ENCODE data around the gene IP6K1.

Gene IP6K1

GRCh38 chr3:49721596-49721895, 64.8 kb downstream of the IP6K1 start:
- no peak for DNase-seq
- Histone ChIP-seq H3K9me3 (no peaks in the 10 kb centered on the region), H3K4me3 (ENCODE audit: low read depth, low read length) (no peak overlapping the region), H3K27me3 (no peaks in the 10 kb centered on the region), H3K36me3 (no peaks in the 10 kb centered on the region; the same call in 1 of the 2 replicates), H3K4me1 (no peaks in the 10 kb centered on the region)
- TF ChIP-seq, protein P1, sequence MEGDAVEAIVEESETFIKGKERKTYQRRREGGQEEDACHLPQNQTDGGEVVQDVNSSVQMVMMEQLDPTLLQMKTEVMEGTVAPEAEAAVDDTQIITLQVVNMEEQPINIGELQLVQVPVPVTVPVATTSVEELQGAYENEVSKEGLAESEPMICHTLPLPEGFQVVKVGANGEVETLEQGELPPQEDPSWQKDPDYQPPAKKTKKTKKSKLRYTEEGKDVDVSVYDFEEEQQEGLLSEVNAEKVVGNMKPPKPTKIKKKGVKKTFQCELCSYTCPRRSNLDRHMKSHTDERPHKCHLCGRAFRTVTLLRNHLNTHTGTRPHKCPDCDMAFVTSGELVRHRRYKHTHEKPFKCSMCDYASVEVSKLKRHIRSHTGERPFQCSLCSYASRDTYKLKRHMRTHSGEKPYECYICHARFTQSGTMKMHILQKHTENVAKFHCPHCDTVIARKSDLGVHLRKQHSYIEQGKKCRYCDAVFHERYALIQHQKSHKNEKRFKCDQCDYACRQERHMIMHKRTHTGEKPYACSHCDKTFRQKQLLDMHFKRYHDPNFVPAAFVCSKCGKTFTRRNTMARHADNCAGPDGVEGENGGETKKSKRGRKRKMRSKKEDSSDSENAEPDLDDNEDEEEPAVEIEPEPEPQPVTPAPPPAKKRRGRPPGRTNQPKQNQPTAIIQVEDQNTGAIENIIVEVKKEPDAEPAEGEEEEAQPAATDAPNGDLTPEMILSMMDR (IDR thresholded peaks at IDR 0.05; ENCODE audit: low read depth, low read length): no peak

DNA sequence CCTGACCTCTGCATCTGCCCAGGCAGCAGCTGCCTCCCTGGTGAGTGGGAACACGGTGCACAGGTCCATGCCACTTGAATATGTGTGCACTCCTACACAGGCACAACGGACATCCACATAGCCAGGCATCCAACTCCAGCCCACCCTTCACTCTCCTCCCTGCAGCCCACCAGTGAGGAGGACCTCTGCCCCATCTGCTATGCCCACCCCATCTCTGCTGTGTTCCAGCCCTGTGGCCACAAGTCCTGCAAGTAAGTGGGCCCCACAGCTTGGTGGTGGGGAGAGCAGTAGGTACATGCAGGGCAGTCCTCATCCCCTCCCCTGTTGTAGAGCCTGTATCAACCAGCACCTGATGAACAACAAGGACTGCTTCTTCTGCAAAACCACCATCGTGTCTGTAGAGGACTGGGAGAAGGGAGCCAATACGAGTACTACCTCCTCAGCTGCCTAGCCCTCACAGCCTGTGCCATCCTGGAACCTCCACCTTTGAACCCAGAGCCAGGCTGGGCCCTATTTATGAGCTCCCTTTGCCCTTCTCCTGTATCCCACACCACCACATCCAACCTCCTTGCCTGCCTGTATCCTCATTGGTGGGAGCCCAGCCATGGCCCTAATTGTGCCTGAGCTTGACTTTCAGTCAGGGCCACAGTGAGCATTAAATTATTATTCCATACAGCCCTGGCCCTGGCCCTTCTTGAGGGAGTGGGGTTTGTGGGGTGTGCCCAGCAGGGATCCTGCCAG, 65.3 kb downstream of the IP6K1 start:
- Histone ChIP-seq H3K36me3 (no peaks in the 10 kb centered on the region; the same call in 1 of the 2 replicates), H3K4me3 (ENCODE audit: low read depth, low read length) (no peak overlapping the region), H3K9me3 (no peaks in the 10 kb centered on the region), H3K4me1 (no peaks in the 10 kb centered on the region), H3K27me3 (no peaks in the 10 kb centered on the region)
- no peak for DNase-seq
- TF ChIP-seq, protein P1 (IDR thresholded peaks at IDR 0.05; ENCODE audit: low read depth, low read length): no peak

GRCh38 chr3:49719214-49719884, 67.0 kb downstream of the IP6K1 start, which contains the start of gene AMIGO3:
TSS of gene AMIGO3 (minus strand) at chr3:49719684. CDS start at chr3:49719465, 219 bp downstream.
- Histone ChIP-seq H3K36me3 (no peaks in the 10 kb centered on the region; the same call in 1 of the 2 replicates), H3K4me3 (ENCODE audit: low read depth, low read length) (peak within 1 kb of the TSS; percentile 49), H3K9me3 (no peaks in the 10 kb centered on the region), H3K4me1 (no peaks in the 10 kb centered on the region), H3K27me3 (no peaks in the 10 kb centered on the region)
- TF ChIP-seq, protein P1 (IDR thresholded peaks at IDR 0.05; ENCODE audit: low read depth, low read length): no peak; the same call in 1 of the 2 replicates
- peak; percentile 93 for DNase-seq

GRCh38 chr3:49718858-49719213, 67.5 kb downstream of the IP6K1 start:
- H3K36me3 ChIP-seq: no peaks in the 10 kb centered on the region; the same call in 1 of the 2 replicates
- H3K4me1 ChIP-seq: no peaks in the 10 kb centered on the region
- TF ChIP-seq, protein P1 (IDR thresholded peaks at IDR 0.05; ENCODE audit: low read depth, low read length): no peak
- H3K27me3 ChIP-seq: no peaks in the 10 kb centered on the region
- H3K9me3 ChIP-seq: no peaks in the 10 kb centered on the region
- DNase-seq: no peak
- peak overlapping the region; percentile 49 for H3K4me3 ChIP-seq (ENCODE audit: low read depth, low read length)

GRCh38 chr3:49717959-49718857, 68.1 kb downstream of the IP6K1 start:
- Histone ChIP-seq H3K27me3 (no peaks in the 10 kb centered on the region), H3K9me3 (no peaks in the 10 kb centered on the region), H3K4me3 (ENCODE audit: low read depth, low read length) (peak overlapping the region; percentile 49; the same call in 1 of the 2 replicates), H3K36me3 (no peaks in the 10 kb centered on the region; the same call in 1 of the 2 replicates), H3K4me1 (no peaks in the 10 kb centered on the region)
- DNase-seq: no peak
- TF ChIP-seq, protein P1 (IDR thresholded peaks at IDR 0.05; ENCODE audit: low read depth, low read length): no peak

All from BE2C (cell line).